ENCODE data around the gene LONRF2.

DNA sequence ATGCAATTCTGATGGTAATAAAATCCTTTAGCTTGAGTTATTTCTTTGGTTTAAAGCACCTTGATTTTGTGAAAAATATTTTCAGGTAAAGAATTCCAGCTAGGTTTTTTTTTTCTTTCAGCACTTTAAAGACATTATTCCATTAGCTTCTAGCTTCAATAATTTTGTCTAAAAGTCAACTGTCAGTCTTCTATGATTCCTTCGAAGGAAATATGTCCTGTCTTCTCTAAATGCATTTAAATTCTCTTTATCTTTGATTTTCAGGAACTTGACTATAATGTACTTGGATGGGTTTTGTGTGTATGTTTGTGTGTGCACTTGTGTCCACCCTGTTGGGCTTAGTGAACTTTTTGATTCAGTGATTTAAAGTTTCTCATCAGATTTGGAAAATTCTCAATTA is 4.7 kb downstream of the LONRF2 start:
- TF ChIP-seq BHLHE40 (IDR thresholded peaks at IDR 0.05; ENCODE audit: borderline replicate concordance) = no peak
- no peak for TF ChIP-seq L3MBTL2 (conservative IDR thresholded peaks at IDR 0.05)
- TF ChIP-seq ZNF384 (IDR thresholded peaks at IDR 0.05) = no peak

All from HEK293T (cell line).